K562 (cell line): ENCODE results near the gene ACAP2. TPM values are rescaled to one million over a fixed set of nuclear protein-coding genes. Genes with fewer than 3 reads are reported as not detected.
"Not testable (repeated sequence)": the region's sequence is repeated elsewhere in the genome, so short reads cannot be mapped to it uniquely, and the experiment has no call there.

Experiments
- ATAC-seq: fragments of 200-7000 bp; cut with Tn5 transposase; 3 replicates; pipeline ENCODE4 v1.9.1; 2020; ENCODE audit warnings: moderate library complexity
- BruUV-seq: library from RNA; stranded (reverse); fragments of 400-500 nt; replicated peaks from 2 replicates; lab custom pipeline; 2021; lab: Mats Ljungman, UMichigan
- CTCF ChIA-PET: fragments of 300-600 bp; formaldehyde crosslinking; extraction: SDS; loops from one replicate; lab custom pipeline; 2021; ENCODE audit warnings: low intra/inter-chr PET ratio; lab: Yijun Ruan, JAX
- POLR2A ChIA-PET: fragments of 300-600, 350-650 bp; sonication (Branson Sonifier 250); formaldehyde crosslinking; extraction: SDS; loops from one replicate; lab custom pipeline; 2021; ENCODE audit warnings: antibody characterized with exemption, inconsistent platforms; lab: Yijun Ruan, JAX
- DNase-seq, 4 experiments: peaks; one replicate each; pipeline versions ENCODE4 v3.0.0 to v3.0.0-alpha.2; 2011 to 2018; ENCODE audit warnings: low spot score in 3 of 4, mixed read lengths in 3 of 4; ENCODE audit errors: extremely low read depth in 1 of 4
- FAIRE-seq: peaks from 2 replicates; lab custom pipeline; 2011; peaks lifted over from hg19 to GRCh38; lab: Jason Lieb, UNC
- H2AFZ ChIP-seq: 2 replicates; pipeline ENCODE4 v1.6.0; 2011; ENCODE audit warnings: low read depth, low read length, control low read depth, inconsistent platforms
- H3K27ac ChIP-seq: fragments of 200-600 bp; 3 replicates; pipeline ENCODE4 v1.8.0; 2011; ENCODE audit warnings: low read depth, mild to moderate bottlenecking, control low read depth, inconsistent platforms, low read length, moderate library complexity, mixed read lengths; ENCODE audit errors: extremely low read depth
- H3K27me3 ChIP-seq, 2 experiments: fragments of 300-600 bp in 1 of 2; 2 replicates in 1 of 2; 3 replicates in 1 of 2; pipeline versions ENCODE4 v1.6.0 to v1.8.0; 2011; ENCODE audit warnings: inconsistent platforms in 2 of 2, low read length in 2 of 2, mild to moderate bottlenecking in 1 of 2, mixed read lengths in 1 of 2, moderate library complexity in 1 of 2; ENCODE audit not compliant: control insufficient read depth in 2 of 2, insufficient read depth in 2 of 2
- H3K36me3 ChIP-seq: fragments of 300-600 bp; 3 replicates; pipeline ENCODE4 v1.8.0; 2011; ENCODE audit warnings: mild to moderate bottlenecking, low read length, inconsistent platforms; ENCODE audit not compliant: control insufficient read depth, insufficient read depth
- H3K4me1 ChIP-seq, 2 experiments: fragments of 200-600 bp in 1 of 2; replicated peaks in 1 of 2; 2 replicates in 1 of 2; 3 replicates in 1 of 2; pipeline versions ENCODE4 v1.5.1 to v1.8.0; 2011; ENCODE audit warnings: inconsistent platforms in 2 of 2, low read length in 2 of 2, mild to moderate bottlenecking in 1 of 2, mixed read lengths in 1 of 2, moderate library complexity in 1 of 2; ENCODE audit not compliant: control insufficient read depth in 2 of 2, insufficient read depth in 2 of 2
- H3K4me2 ChIP-seq: 2 replicates; pipeline ENCODE4 v1.6.1; 2011; ENCODE audit warnings: low read length, control low read depth, inconsistent platforms, mixed read lengths; ENCODE audit not compliant: insufficient read depth
- H3K4me3 ChIP-seq: fragments of 200-600 bp; sonication (generic), shearing (Covaris generic); 2 replicates; pipeline ENCODE4 v1.5.1; 2016; ENCODE audit warnings: control low read depth, inconsistent platforms
- H3K79me2 ChIP-seq: fragments of 200-600 bp; 3 replicates; pipeline ENCODE4 v1.8.0; 2011; ENCODE audit warnings: low read length, inconsistent platforms; ENCODE audit not compliant: control insufficient read depth, insufficient read depth
- H3K9ac ChIP-seq, 2 experiments: 2 replicates each; pipeline versions ENCODE4 v1.6.0 to v1.6.1; 2011; ENCODE audit warnings: low read depth in 2 of 2, low read length in 2 of 2, control low read depth in 1 of 2, inconsistent platforms in 1 of 2, mild to moderate bottlenecking in 1 of 2, mixed read lengths in 1 of 2; ENCODE audit not compliant: insufficient read depth in 1 of 2
- H3K9me1 ChIP-seq: one replicate; pipeline ENCODE4 v1.6.0; 2011; ENCODE audit warnings: inconsistent platforms, mild to moderate bottlenecking, low read length, moderate library complexity; ENCODE audit not compliant: control insufficient read depth, insufficient read depth
- H3K9me3 ChIP-seq: replicated peaks from 2 replicates; pipeline ENCODE4 v1.5.1; 2011; ENCODE audit warnings: low read depth, low read length, inconsistent platforms; ENCODE audit not compliant: control insufficient read depth, insufficient read depth
- H4K20me1 ChIP-seq: replicated peaks from 2 replicates; pipeline ENCODE4 v1.6.1; 2011; ENCODE audit warnings: low read length, inconsistent platforms, mixed read lengths; ENCODE audit not compliant: control insufficient read depth, insufficient read depth
- DPF2 ChIP-seq: fragments of 450-650 bp; IDR thresholded peaks from 2 replicates; pipeline ENCODE4 v1.6.1; 2016
- HNRNPLL ChIP-seq: fragments of 200-400 bp; formaldehyde crosslinking; IDR thresholded peaks from 2 replicates; pipeline ENCODE4 v1.6.1; 2017; ENCODE audit warnings: low read length, low read depth, mild to moderate bottlenecking; ENCODE audit not compliant: poor library complexity, severe bottlenecking
- MTA2 ChIP-seq: fragments of 450-650 bp; IDR thresholded peaks from 2 replicates; pipeline ENCODE4 v1.6.1; 2016; ENCODE audit warnings: low read depth
- MYNN ChIP-seq, 2 experiments: sonication (generic); formaldehyde crosslinking in 1 of 2; IDR thresholded peaks; 2 replicates each; pipeline versions ENCODE4 v1.5.0 to v1.6.1; 2016 to 2020; ENCODE audit warnings: antibody characterized with exemption in 1 of 2, missing genetic modification reagents in 1 of 2
- NFE2 ChIP-seq: IDR thresholded peaks from 2 replicates; pipeline ENCODE4 v1.6.1; 2014; ENCODE audit warnings: antibody characterized with exemption, low read depth
- ZNF384 ChIP-seq: IDR thresholded peaks from 2 replicates; pipeline ENCODE4 v1.6.1; 2012; ENCODE audit warnings: low read depth, low read length, improper control_type of control experiment
- ZNF766 ChIP-seq: fragments of 200-800 bp; sonication (Bioruptor generic); conservative IDR thresholded peaks from 2 replicates; pipeline ENCODE4 v1.6.1; 2016; ENCODE audit warnings: missing genetic modification characterization, missing compliant biosample characterization
- WGBS: fragments of 100-300 bp; shearing (Covaris generic); methylation state at CpG from one replicate; pipeline ENCODE4 v1.1.6; 2016; ENCODE audit warnings: low coverage, mixed read lengths; ENCODE audit not compliant: insufficient coverage; ENCODE audit errors: missing lambda C conversion rate; 5-methylcytosine and 5-hydroxymethylcytosine counted together
- in situ Hi-C: fragments of 300-500 bp; cut with MboI; formaldehyde crosslinking; loops from 4 replicates; pipeline ENCODE4 v1.15.0; 2018; ENCODE audit warnings: inconsistent platforms, mixed read lengths
- intact Hi-C: fragments of 100-400 bp; cut with micrococcal nuclease; formaldehyde crosslinking; loops from 2 replicates; pipeline ENCODE4 v1.14.2; 2022
- polyA plus RNA-seq, 8 experiments: library from polyadenylated mRNA; depleted of rRNA in 4 of 8; stranded (reverse) in 5 of 8; unstranded in 3 of 8; fragments of >200 nt; fragmentation: Nextera tagmentation in 2 of 8; fragmentation: Illumina TruSeq in 1 of 8; extraction: Ambion mirVana in 2 of 8; extraction: Trizol in 1 of 8; gene quantifications; 2 replicates each; pipeline versions ENCODE4 v1.2.1 to v1.2.3, GENCODE V29; 2011 to 2014; ENCODE audit warnings: inconsistent platforms in 1 of 8, missing spikeins in 1 of 8
- total RNA-seq, 7 experiments: library from RNA; depleted of rRNA in 6 of 7; stranded (reverse); fragments of >200 nt in 6 of 7; fragmentation: Illumina TruSeq in 2 of 7; extraction: Trizol in 2 of 7; gene quantifications; 2 replicates each; pipeline versions ENCODE4 v1.2.1 to v1.2.3, GENCODE V29; 2011 to 2021; ENCODE audit warnings: low replicate concordance in 1 of 7
- TF ChIP-seq, protein P1 (sequence below): sonication (generic); formaldehyde crosslinking; IDR thresholded peaks from 2 replicates; pipeline ENCODE4 v1.8.1; 2023; ENCODE audit warnings: mild to moderate bottlenecking, missing genetic modification reagents
- TF ChIP-seq, protein P2 (sequence below): sonication (generic); formaldehyde crosslinking; IDR thresholded peaks from 2 replicates; pipeline ENCODE4 v1.8.1; 2023; ENCODE audit warnings: missing genetic modification reagents, mild to moderate bottlenecking, borderline replicate concordance

Gene ACAP2
- total and polyA plus RNA-seq, 9 of the 15 experiments (the other 6 are each of a cell fraction or from before 2014, with no cell fraction given), result 10.6 to 52.7 (median 34.4) TPM

- H3K9ac ChIP-seq, H3K4me3 ChIP-seq, H3K27ac ChIP-seq, DNase-seq, H3K27me3 ChIP-seq, H3K9me1 ChIP-seq, intact Hi-C loops, ATAC-seq, in situ Hi-C loops, H3K4me1 ChIP-seq, H3K36me3 ChIP-seq, POLR2A ChIA-PET, FAIRE-seq, H3K9me3 ChIP-seq, BruUV-seq, H3K4me2 ChIP-seq, H2AFZ ChIP-seq, CTCF ChIA-PET, H4K20me1 ChIP-seq: not testable (repeated sequence)
- H3K79me2 ChIP-seq, result peaks cover 84% of the 10 kb centered on the region
- TF ChIP-seq, protein P1, sequence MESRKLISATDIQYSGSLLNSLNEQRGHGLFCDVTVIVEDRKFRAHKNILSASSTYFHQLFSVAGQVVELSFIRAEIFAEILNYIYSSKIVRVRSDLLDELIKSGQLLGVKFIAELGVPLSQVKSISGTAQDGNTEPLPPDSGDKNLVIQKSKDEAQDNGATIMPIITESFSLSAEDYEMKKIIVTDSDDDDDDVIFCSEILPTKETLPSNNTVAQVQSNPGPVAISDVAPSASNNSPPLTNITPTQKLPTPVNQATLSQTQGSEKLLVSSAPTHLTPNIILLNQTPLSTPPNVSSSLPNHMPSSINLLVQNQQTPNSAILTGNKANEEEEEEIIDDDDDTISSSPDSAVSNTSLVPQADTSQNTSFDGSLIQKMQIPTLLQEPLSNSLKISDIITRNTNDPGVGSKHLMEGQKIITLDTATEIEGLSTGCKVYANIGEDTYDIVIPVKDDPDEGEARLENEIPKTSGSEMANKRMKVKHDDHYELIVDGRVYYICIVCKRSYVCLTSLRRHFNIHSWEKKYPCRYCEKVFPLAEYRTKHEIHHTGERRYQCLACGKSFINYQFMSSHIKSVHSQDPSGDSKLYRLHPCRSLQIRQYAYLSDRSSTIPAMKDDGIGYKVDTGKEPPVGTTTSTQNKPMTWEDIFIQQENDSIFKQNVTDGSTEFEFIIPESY, result peak; percentile 64; the same call in 1 of the 2 replicates
- WGBS, result 93% methylated on average over 6 of the region's 6 CpGs
Observed at GRCh38 chr3:195398460-195398859, 44.4 kb downstream of the ACAP2 start.

GRCh38 chr3:195397524-195397923, 45.3 kb downstream of the ACAP2 start:
- no peak for DNase-seq
- intact Hi-C loops (no loop called here), in situ Hi-C loops (no loop called here)
- H3K27ac ChIP-seq, result no peak overlapping the region
- H3K9me3 ChIP-seq, result no peaks in the 10 kb centered on the region
- no peak for FAIRE-seq
- CTCF ChIA-PET, result no interaction called here
- no peaks in the 10 kb centered on the region for H3K36me3 ChIP-seq
- no peak overlapping the region for H2AFZ ChIP-seq
- no peak overlapping the region for H3K4me3 ChIP-seq
- no peaks in the 10 kb centered on the region for H4K20me1 ChIP-seq
- WGBS, result 80% methylated on average over 3 of the region's 3 CpGs
- POLR2A ChIA-PET, result interaction anchor here (0.5 to 1.2 kb wide), 4 partner anchors 10 to 37 kb away, joined by 3 read pairs; no protein-coding TSS in a partner anchor
- H3K27me3 ChIP-seq, result no peaks in the 10 kb centered on the region
- peaks cover 79% of the 10 kb centered on the region for H3K79me2 ChIP-seq
- H3K9me1 ChIP-seq, result no peaks in the 10 kb centered on the region
- H3K4me2 ChIP-seq, result no peak overlapping the region
- H3K4me1 ChIP-seq, result peaks cover 0 to 10% of the 10 kb centered on the region in 2 experiments; a peak in 2 of 5 replicates
- ATAC-seq, result no peak
- H3K9ac ChIP-seq, result no peak overlapping the region
- no TSS peak for BruUV-seq
- TF ChIP-seq NFE2 (no peak), HNRNPLL (no peak), MYNN (IDR thresholded peaks at IDR 0.05) (no peak), MYNN (CRISPR knock-in tag; IDR thresholded peaks at IDR 0.05) (no peak), DPF2 (no peak), ZNF384 (no peak), MTA2 (no peak), ZNF766 (CRISPR knock-in tag) (no peak)
- TF ChIP-seq, protein P2, sequence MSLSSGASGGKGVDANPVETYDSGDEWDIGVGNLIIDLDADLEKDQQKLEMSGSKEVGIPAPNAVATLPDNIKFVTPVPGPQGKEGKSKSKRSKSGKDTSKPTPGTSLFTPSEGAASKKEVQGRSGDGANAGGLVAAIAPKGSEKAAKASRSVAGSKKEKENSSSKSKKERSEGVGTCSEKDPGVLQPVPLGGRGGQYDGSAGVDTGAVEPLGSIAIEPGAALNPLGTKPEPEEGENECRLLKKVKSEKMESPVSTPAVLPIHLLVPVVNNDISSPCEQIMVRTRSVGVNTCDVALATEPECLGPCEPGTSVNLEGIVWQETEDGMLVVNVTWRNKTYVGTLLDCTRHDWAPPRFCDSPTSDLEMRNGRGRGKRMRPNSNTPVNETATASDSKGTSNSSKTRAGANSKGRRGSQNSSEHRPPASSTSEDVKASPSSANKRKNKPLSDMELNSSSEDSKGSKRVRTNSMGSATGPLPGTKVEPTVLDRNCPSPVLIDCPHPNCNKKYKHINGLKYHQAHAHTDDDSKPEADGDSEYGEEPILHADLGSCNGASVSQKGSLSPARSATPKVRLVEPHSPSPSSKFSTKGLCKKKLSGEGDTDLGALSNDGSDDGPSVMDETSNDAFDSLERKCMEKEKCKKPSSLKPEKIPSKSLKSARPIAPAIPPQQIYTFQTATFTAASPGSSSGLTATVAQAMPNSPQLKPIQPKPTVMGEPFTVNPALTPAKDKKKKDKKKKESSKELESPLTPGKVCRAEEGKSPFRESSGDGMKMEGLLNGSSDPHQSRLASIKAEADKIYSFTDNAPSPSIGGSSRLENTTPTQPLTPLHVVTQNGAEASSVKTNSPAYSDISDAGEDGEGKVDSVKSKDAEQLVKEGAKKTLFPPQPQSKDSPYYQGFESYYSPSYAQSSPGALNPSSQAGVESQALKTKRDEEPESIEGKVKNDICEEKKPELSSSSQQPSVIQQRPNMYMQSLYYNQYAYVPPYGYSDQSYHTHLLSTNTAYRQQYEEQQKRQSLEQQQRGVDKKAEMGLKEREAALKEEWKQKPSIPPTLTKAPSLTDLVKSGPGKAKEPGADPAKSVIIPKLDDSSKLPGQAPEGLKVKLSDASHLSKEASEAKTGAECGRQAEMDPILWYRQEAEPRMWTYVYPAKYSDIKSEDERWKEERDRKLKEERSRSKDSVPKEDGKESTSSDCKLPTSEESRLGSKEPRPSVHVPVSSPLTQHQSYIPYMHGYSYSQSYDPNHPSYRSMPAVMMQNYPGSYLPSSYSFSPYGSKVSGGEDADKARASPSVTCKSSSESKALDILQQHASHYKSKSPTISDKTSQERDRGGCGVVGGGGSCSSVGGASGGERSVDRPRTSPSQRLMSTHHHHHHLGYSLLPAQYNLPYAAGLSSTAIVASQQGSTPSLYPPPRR (CRISPR knock-in tag), result no peak
